Psoas muscle (tissue), 8 donors: Measurements from ENCODE around the gene CROCC. TPM values are rescaled to one million over a fixed set of nuclear protein-coding genes. Genes with fewer than 3 reads are reported as not detected.

ENCODE experiments used
- ATAC-seq, 4 donors: fragments of 200-7000 bp; cut with Tn5 transposase; one replicate each; pipeline ENCODE4 v1.9.1; 2020; ENCODE audit warnings: moderate library complexity in 3 of 4, mild to moderate bottlenecking in 2 of 4
- DNase-seq, 2 donors: peaks; one replicate each; pipeline ENCODE4 v3.0.0-alpha.2; 2020
- H3K27ac ChIP-seq: fragments of 200-600 bp; one replicate; pipeline ENCODE4 v1.8.0; 2022
- H3K27me3 ChIP-seq, 3 donors: fragments of 200-600 bp in 1 of 3; one replicate each; pipeline versions ENCODE4 v1.6.1 to v1.8.0; 2013 to 2022; ENCODE audit warnings: low read length in 2 of 3, mild to moderate bottlenecking in 2 of 3, moderate library complexity in 1 of 3; ENCODE audit not compliant: insufficient read depth in 3 of 3
- H3K36me3 ChIP-seq, 2 donors: fragments of 200-600 bp in 1 of 2; one replicate each; pipeline versions ENCODE4 v1.6.1 to v1.8.0; 2013 to 2022; ENCODE audit warnings: low read depth in 1 of 2, mild to moderate bottlenecking in 1 of 2, moderate library complexity in 1 of 2; ENCODE audit not compliant: insufficient read depth in 1 of 2
- H3K4me1 ChIP-seq: fragments of 200-600 bp; one replicate; pipeline ENCODE4 v1.8.0; 2022
- H3K4me3 ChIP-seq: fragments of 200-600 bp; one replicate; pipeline ENCODE4 v1.8.0; 2022; ENCODE audit warnings: mild to moderate bottlenecking
- H3K9me3 ChIP-seq: fragments of 200-600 bp; one replicate; pipeline ENCODE4 v1.8.0; 2022
- WGBS, 3 donors: extraction: QIAGEN DNeasy Blood & Tissue Kit; methylation state at CpG; one replicate each; pipeline versions ENCODE4 v1.1.6 to v1.1.7; 2013; 5-methylcytosine and 5-hydroxymethylcytosine counted together
- intact Hi-C, 2 donors: fragments of 100-400 bp; cut with DNase I; formaldehyde crosslinking; loops; one replicate each; pipeline versions ENCODE4 v1.11.0 to v1.14.2; 2022
- polyA plus RNA-seq, 3 donors: library from polyadenylated mRNA; stranded (reverse); fragments of 200-250 nt; gene quantifications; one replicate each; pipeline ENCODE4 v1.2.3, GENCODE V29; 2013
- total RNA-seq, 4 donors: library from RNA; stranded (reverse); fragmentation: NEBNext Ultra II Directional in 2 of 4; extraction: Animal tissue kit (Norgen Biotek cat#: 25700) in 2 of 4; gene quantifications; one replicate each; pipeline versions ENCODE4 v1.2.1 to v1.2.4, GENCODE V29; 2021 to 2023
- TF ChIP-seq, protein P1 (sequence below): fragments of 200-600 bp; IDR thresholded peaks from one replicate; pipeline ENCODE4 v1.8.0; 2022; ENCODE audit warnings: antibody characterized with exemption
- donor health status: healthy with polysubstance abuse.
- donor health status: DM: no; HTN: no; CAD: no; lungs with moderate emphysema.
- donor health status: Bipolar disorder and iron deficiency.
- donor health status: healthy.
- donor health status: DM: yes; HTN: yes; CAD: no.
- donor health status: DM: no; HTN: no; CAD: no.
- donor health status: DM: no; HTN: no; CAD: no.
- donor health status: DM: yes; HTN: yes; CAD: no.

CROCC gene
- total and polyA plus RNA-seq, 7 donors: 3.1 to 6.5 (median 4.8) TPM

DNA sequence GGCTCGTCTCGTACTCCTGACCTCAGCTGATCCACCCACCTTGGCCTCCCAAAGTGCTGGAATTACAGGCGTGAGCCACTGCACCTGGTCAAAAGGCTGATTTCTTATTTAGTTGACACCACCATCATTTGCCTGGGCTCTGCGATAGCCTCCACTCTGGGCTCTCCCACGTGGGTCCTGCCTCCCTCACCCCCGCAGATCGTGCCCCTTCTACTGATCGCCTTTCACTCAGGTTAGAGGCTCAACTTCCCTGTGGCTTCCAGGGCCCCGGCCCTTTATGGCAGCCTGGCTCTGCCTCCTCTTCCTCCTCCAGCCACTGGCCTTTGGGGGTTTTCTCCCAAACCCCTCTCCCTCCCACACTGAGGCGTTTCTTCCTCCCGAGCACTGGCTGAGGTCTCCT lies 61.2 kb downstream of the CROCC start:
- H3K4me3 ChIP-seq: no peak overlapping the region
- H3K36me3 ChIP-seq: peaks cover 4 to 25% of the 10 kb centered on the region in 2 donors
- no peaks in the 10 kb centered on the region for H3K9me3 ChIP-seq
- H3K27ac ChIP-seq: no peak overlapping the region
- H3K4me1 ChIP-seq: no peaks in the 10 kb centered on the region
- no peak for ATAC-seq
- H3K27me3 ChIP-seq: peaks cover 0 to 18% (median 10%) of the 10 kb centered on the region in 3 donors
- TF ChIP-seq, protein P1, sequence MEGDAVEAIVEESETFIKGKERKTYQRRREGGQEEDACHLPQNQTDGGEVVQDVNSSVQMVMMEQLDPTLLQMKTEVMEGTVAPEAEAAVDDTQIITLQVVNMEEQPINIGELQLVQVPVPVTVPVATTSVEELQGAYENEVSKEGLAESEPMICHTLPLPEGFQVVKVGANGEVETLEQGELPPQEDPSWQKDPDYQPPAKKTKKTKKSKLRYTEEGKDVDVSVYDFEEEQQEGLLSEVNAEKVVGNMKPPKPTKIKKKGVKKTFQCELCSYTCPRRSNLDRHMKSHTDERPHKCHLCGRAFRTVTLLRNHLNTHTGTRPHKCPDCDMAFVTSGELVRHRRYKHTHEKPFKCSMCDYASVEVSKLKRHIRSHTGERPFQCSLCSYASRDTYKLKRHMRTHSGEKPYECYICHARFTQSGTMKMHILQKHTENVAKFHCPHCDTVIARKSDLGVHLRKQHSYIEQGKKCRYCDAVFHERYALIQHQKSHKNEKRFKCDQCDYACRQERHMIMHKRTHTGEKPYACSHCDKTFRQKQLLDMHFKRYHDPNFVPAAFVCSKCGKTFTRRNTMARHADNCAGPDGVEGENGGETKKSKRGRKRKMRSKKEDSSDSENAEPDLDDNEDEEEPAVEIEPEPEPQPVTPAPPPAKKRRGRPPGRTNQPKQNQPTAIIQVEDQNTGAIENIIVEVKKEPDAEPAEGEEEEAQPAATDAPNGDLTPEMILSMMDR: no peak
- DNase-seq: no peak
- 83 to 87% (median 83%) methylated on average over 11 of the region's 11 CpGs for WGBS, 3 donors
- intact Hi-C loops: no loop called here

DNA sequence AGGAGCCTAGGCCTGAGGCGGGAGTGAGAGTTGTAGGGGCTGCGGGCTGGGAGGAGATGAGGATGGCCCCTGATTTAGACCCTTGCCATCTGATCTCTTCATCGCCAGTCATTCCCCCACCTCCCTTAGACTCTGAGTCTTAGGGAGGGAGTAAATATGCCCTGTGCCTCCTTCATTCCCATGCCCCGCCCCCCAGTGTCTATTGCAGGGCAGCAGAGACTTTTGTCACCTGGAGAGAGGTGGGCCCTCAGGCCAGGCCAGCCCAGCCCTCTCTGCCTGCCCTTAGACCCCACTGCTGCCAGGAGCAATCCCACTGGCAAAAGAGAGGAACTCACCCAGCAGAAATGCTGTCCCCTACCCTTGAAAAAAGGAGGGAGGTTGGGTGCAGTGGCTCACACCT lies 61.9 kb downstream of the CROCC start:
- Histone ChIP-seq H3K4me1 (no peaks in the 10 kb centered on the region), H3K9me3 (no peaks in the 10 kb centered on the region), H3K27ac (no peak overlapping the region), H3K4me3 (no peak overlapping the region), H3K27me3 (peaks cover 0 to 18% (median 10%) of the 10 kb centered on the region in 3 donors), H3K36me3 (peaks cover 4 to 32% of the 10 kb centered on the region in 2 donors)
- DNase-seq (no peak), ATAC-seq (no peak)
- intact Hi-C loops: no loop called here
- 98 to 100% (median 99%) methylated on average over 4 of the region's 4 CpGs for WGBS, 3 donors
- TF ChIP-seq, protein P1: no peak

DNA sequence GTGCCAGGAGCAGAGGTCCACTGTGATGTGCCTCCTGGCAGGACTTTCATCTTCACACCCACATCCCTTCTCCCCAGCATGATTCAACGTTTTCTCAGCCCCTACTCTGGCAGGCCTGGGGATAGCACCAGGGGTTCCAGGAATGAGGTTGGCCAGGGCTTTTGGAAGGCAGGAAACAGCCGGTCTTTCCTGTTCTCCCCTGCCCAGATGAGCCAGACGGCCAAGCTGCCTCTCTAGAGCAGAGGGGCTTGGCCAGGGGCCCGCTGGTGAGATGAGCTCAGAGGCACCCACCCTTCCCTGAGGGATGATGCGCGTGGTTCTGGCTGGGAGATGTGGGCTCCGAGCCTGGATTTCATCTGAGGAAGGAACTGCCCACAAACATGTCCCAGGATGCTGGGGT lies 63.0 kb downstream of the CROCC start:
- TF ChIP-seq, protein P1: no peak
- Histone ChIP-seq H3K4me1 (no peaks in the 10 kb centered on the region), H3K4me3 (no peak overlapping the region), H3K27me3 (peaks cover 0 to 17% (median 7%) of the 10 kb centered on the region in 3 donors), H3K27ac (no peak overlapping the region), H3K36me3 (peaks cover 4 to 40% of the 10 kb centered on the region in 2 donors), H3K9me3 (no peaks in the 10 kb centered on the region)
- intact Hi-C loops: no loop called here
- ATAC-seq (peak; percentile 33 to 52 (median 44)), DNase-seq (peak; percentile 84 to 88)
- 30 to 47% (median 46%) methylated on average over 7 of the region's 7 CpGs for WGBS, 3 donors

DNA sequence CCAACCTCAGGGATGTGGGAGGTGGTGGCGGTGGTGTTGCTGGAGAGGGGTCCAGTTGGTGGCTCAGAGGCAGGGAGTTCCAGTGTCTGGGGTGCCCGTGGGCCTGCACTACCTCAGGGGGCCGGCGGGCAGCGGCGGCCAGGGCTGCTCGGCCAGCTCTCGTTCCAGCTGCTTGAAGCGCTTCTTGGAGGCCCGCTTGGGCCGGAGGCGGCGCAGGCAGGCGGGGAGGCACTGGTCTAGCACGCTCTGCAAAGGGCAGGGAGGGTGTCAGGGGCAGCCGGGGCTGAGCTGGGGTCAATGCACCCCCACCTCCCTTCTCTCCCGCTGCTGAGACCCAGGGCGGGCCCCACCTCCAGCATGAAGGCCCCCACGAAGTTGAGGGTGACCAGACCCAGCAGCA lies 64.4 kb downstream of the CROCC start:
- Histone ChIP-seq H3K9me3 (no peaks in the 10 kb centered on the region), H3K27ac (no peak overlapping the region), H3K4me1 (no peaks in the 10 kb centered on the region), H3K36me3 (peaks cover 4 to 54% of the 10 kb centered on the region in 2 donors), H3K27me3 (peaks cover 0 to 5% (median 0%) of the 10 kb centered on the region in 3 donors), H3K4me3 (no peak overlapping the region)
- TF ChIP-seq, protein P1: no peak
- ATAC-seq: no peak
- 87 to 94% (median 91%) methylated on average over 8 to 19 of the region's 19 CpGs for WGBS, 3 donors
- DNase-seq: no peak
- intact Hi-C loops: no loop called here

DNA sequence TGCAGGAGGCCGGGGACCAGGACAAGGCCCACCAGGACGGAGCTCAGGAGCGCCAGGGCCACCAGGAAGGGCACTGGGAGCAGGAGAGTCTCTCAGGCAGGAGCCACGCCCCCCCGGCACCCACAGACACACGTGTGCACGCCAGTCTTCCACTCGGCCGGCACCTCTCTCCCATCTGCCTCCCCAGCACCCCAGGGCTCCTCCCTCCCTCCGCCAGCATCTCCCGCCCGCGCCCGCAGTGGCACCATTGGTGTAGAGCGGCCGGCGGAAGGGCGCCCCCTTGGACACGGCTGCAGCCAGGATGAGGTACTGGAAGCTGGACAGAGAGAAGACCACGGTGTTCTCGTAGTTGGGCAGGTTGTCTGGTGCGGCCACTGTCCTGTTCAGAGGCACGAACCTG lies 64.8 kb downstream of the CROCC start:
- intact Hi-C loops: no loop called here
- no peak overlapping the region for H3K27ac ChIP-seq

More for the DNA sequence above, 64.8 kb downstream of the CROCC start:
- TF ChIP-seq, protein P1: no peak
- Histone ChIP-seq H3K9me3 (no peaks in the 10 kb centered on the region), H3K4me1 (no peaks in the 10 kb centered on the region), H3K4me3 (no peak overlapping the region), H3K36me3 (peaks cover 4 to 58% of the 10 kb centered on the region in 2 donors), H3K27me3 (peaks cover 0 to 3% (median 0%) of the 10 kb centered on the region in 3 donors)
- WGBS, 3 donors: 87 to 89% (median 88%) methylated on average over 20 to 23 of the region's 23 CpGs
- no peak for DNase-seq
- no peak for ATAC-seq
